Measurements from ENCODE around the gene PTPN21. TPM values are rescaled to one million over a fixed set of nuclear protein-coding genes. Genes with fewer than 3 reads are reported as not detected.

The PTPN21 gene
- total and polyA plus RNA-seq, 9 of the 15 experiments (the other 6 are each of a cell fraction or from before 2014, with no cell fraction given): 0.06 to 1.9 (median 0.94) TPM

- TF ChIP-seq MCM3 (IDR thresholded peaks at IDR 0.05) (no peak), PCBP1 (IDR thresholded peaks at IDR 0.05; ENCODE audit: low read depth, low read length, poor library complexity, severe bottlenecking) (no peak), ZNF77 (CRISPR knock-in tag; IDR thresholded peaks at IDR 0.05) (no peak), ZNF551 (CRISPR knock-in tag; IDR thresholded peaks at IDR 0.05) (no peak), MED1 (CRISPR knock-in tag; IDR thresholded peaks at IDR 0.05; ENCODE audit: borderline replicate concordance) (no peak), POLR3A (IDR thresholded peaks at IDR 0.05; ENCODE audit: borderline replicate concordance, extremely low read depth, insufficient read depth, insufficient read length) (no peak), TCF7L2 (IDR thresholded peaks at IDR 0.05; ENCODE audit: low read depth, low read length) (no peak), ZNF175 (CRISPR knock-in tag; IDR thresholded peaks at IDR 0.05; ENCODE audit: low read depth) (no peak), NCOA4 (IDR thresholded peaks at IDR 0.05; ENCODE audit: partially characterized antibody) (no peak), ZNF24 (IDR thresholded peaks at IDR 0.05) (0 out of 2 replicates have a peak, but pooled peaks have one; percentile 55)
- TF ChIP-seq, protein P1, sequence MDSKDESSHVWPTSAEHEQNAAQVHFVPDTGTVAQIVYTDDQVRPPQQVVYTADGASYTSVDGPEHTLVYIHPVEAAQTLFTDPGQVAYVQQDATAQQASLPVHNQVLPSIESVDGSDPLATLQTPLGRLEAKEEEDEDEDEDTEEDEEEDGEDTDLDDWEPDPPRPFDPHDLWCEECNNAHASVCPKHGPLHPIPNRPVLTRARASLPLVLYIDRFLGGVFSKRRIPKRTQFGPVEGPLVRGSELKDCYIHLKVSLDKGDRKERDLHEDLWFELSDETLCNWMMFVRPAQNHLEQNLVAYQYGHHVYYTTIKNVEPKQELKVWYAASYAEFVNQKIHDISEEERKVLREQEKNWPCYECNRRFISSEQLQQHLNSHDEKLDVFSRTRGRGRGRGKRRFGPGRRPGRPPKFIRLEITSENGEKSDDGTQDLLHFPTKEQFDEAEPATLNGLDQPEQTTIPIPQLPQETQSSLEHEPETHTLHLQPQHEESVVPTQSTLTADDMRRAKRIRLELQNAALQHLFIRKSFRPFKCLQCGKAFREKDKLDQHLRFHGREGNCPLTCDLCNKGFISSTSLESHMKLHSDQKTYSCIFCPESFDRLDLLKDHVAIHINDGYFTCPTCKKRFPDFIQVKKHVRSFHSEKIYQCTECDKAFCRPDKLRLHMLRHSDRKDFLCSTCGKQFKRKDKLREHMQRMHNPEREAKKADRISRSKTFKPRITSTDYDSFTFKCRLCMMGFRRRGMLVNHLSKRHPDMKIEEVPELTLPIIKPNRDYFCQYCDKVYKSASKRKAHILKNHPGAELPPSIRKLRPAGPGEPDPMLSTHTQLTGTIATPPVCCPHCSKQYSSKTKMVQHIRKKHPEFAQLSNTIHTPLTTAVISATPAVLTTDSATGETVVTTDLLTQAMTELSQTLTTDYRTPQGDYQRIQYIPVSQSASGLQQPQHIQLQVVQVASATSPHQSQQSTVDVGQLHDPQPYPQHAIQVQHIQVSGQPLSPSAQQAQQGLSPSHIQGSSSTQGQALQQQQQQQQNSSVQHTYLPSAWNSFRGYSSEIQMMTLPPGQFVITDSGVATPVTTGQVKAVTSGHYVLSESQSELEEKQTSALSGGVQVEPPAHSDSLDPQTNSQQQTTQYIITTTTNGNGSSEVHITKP (IDR thresholded peaks at IDR 0.05; ENCODE audit: partially characterized antibody): no peak
- TF ChIP-seq, protein P2, sequence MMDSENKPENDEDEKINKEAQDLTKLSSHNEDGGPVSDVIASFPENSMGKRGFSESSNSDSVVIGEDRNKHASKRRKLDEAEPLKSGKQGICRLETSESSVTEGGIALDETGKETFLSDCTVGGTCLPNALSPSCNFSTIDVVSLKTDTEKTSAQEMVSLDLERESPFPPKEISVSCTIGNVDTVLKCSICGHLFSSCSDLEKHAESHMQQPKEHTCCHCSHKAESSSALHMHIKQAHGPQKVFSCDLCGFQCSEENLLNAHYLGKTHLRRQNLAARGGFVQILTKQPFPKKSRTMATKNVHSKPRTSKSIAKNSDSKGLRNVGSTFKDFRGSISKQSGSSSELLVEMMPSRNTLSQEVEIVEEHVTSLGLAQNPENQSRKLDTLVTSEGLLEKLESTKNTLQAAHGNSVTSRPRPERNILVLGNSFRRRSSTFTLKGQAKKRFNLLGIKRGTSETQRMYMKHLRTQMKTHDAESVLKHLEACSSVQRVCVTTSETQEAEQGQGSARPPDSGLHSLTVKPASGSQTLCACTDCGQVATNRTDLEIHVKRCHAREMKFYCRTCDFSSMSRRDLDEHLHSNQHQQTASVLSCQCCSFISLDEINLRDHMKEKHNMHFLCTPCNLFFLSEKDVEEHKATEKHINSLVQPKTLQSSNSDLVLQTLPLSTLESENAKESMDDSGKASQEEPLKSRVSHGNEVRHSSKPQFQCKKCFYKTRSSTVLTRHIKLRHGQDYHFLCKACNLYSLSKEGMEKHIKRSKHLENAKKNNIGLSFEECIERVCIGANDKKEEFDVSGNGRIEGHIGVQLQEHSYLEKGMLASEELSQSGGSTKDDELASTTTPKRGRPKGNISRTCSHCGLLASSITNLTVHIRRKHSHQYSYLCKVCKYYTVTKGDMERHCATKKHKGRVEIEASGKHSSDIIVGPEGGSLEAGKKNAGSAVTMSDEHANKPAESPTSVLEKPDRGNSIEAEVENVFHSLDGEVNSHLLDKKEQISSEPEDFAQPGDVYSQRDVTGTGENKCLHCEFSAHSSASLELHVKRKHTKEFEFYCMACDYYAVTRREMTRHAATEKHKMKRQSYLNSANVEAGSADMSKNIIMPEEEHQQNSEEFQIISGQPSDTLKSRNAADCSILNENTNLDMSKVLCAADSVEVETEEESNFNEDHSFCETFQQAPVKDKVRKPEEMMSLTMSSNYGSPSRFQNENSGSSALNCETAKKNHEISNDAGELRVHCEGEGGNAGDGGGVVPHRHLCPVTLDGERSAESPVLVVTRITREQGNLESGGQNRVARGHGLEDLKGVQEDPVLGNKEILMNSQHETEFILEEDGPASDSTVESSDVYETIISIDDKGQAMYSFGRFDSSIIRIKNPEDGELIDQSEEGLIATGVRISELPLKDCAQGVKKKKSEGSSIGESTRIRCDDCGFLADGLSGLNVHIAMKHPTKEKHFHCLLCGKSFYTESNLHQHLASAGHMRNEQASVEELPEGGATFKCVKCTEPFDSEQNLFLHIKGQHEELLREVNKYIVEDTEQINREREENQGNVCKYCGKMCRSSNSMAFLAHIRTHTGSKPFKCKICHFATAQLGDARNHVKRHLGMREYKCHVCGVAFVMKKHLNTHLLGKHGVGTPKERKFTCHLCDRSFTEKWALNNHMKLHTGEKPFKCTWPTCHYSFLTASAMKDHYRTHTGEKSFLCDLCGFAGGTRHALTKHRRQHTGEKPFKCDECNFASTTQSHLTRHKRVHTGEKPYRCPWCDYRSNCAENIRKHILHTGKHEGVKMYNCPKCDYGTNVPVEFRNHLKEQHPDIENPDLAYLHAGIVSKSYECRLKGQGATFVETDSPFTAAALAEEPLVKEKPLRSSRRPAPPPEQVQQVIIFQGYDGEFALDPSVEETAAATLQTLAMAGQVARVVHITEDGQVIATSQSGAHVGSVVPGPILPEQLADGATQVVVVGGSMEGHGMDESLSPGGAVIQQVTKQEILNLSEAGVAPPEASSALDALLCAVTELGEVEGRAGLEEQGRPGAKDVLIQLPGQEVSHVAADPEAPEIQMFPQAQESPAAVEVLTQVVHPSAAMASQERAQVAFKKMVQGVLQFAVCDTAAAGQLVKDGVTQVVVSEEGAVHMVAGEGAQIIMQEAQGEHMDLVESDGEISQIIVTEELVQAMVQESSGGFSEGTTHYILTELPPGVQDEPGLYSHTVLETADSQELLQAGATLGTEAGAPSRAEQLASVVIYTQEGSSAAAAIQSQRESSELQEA (IDR thresholded peaks at IDR 0.05; ENCODE audit: low read depth): no peak
- TF ChIP-seq, protein P3, sequence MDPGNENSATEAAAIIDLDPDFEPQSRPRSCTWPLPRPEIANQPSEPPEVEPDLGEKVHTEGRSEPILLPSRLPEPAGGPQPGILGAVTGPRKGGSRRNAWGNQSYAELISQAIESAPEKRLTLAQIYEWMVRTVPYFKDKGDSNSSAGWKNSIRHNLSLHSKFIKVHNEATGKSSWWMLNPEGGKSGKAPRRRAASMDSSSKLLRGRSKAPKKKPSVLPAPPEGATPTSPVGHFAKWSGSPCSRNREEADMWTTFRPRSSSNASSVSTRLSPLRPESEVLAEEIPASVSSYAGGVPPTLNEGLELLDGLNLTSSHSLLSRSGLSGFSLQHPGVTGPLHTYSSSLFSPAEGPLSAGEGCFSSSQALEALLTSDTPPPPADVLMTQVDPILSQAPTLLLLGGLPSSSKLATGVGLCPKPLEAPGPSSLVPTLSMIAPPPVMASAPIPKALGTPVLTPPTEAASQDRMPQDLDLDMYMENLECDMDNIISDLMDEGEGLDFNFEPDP (CRISPR knock-in tag; IDR thresholded peaks at IDR 0.05): no peak
Observed at GRCh38 chr14:88562831-88563686, 8.3 kb upstream of the PTPN21 start, which contains the start of gene ZC3H14 (continued).
